Effector memory CD8-positive, alpha-beta T cell (primary cell): ENCODE measurements around the gene PPP1R14D.

ENCODE experiments used
- ATAC-seq: fragments of 150-1000 bp; cut with Tn5 transposase; replicated peaks from 2 replicates; pipeline ENCODE4 v1.10.0; 2021; ENCODE audit warnings: mild to moderate bottlenecking, moderate library complexity
- DNase-seq, 3 experiments: peaks; one replicate each; pipeline ENCODE4 v3.0.0; 2021
- H3K27ac Mint-ChIP-seq, 2 donors: one replicate each; pipeline ENCODE4 v1.8.0; 2022; ENCODE audit warnings: mild to moderate bottlenecking in 2 of 2, mixed read lengths in 2 of 2, moderate library complexity in 2 of 2
- H3K27me3 Mint-ChIP-seq, 2 donors: one replicate each; pipeline ENCODE4 v1.8.0; 2022; ENCODE audit warnings: mixed read lengths in 2 of 2
- H3K36me3 Mint-ChIP-seq: one replicate; pipeline ENCODE4 v1.8.0; 2022; ENCODE audit warnings: mild to moderate bottlenecking, moderate library complexity, mixed read lengths; ENCODE audit not compliant: insufficient read depth
- H3K4me1 Mint-ChIP-seq, 2 donors: one replicate each; pipeline ENCODE4 v1.8.0; 2022; ENCODE audit warnings: low read depth in 2 of 2, mixed read lengths in 2 of 2
- H3K4me3 Mint-ChIP-seq, 2 donors: one replicate each; pipeline ENCODE4 v1.8.0; 2022; ENCODE audit warnings: mild to moderate bottlenecking in 2 of 2, mixed read lengths in 2 of 2, moderate library complexity in 2 of 2
- H3K9me3 Mint-ChIP-seq, 2 donors: one replicate each; pipeline ENCODE4 v1.8.0; 2022; ENCODE audit warnings: mixed read lengths in 2 of 2

The PPP1R14D gene

DNA sequence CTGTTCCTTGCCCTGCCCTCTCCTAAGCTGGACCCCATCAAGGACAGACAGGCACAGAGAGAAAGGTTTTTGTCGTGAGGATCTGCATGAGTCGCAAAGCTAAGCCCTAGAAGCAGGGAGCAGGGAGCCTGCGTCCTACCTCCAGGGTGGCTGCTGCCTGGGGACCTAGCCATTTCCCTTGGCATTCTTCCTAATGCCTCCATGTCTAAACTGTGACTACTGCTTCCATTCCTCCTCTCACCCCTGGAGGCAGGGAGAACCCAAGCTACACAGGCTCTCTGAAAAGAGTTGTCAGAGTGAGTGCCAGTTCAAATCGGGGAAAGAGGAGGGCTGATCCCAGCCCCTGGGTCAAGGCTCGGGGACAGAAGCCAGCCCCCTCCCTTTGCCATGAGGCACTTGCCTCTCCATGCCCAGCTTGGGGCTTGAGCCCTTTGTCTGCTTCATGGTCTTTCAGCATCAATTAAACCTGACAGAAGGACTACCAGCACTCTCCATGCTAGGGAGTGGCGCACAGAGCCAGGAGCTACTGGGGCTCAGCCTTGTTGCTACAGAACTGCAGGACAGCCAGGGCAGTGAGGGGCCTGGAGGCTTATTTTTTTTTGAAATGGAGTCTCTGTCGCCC is 62.2 kb downstream of the PPP1R14D start:
- Mint-ChIP-seq H3K9me3 (no peaks in the 10 kb centered on the region), H3K27me3 (no peaks in the 10 kb centered on the region), H3K4me3 (peak overlapping the region in 1 of 2 donors; percentile 87), H3K27ac (peak overlapping the region; percentile 92 to 93), H3K4me1 (peaks cover 28 to 47% of the 10 kb centered on the region in 2 donors), H3K36me3 (peaks cover 16% of the 10 kb centered on the region)
- DNase-seq (no peak), ATAC-seq (no peak)
